Smooth muscle cell (in vitro differentiated cells): ENCODE measurements around the gene ELAPOR1. TPM values are rescaled to one million over a fixed set of nuclear protein-coding genes. Genes with fewer than 3 reads are reported as not detected.

Experiments
- DNase-seq: peaks from one replicate; lab custom pipeline; 2025; ENCODE audit not compliant: unreplicated experiment; lab: John Stamatoyannopoulos, UW
- H2AFZ ChIP-seq: fragments of 200-600 bp; sonication (generic); 2 replicates; pipeline ENCODE4 v1.6.0; 2016; ENCODE audit warnings: antibody characterized with exemption, low read depth, mild to moderate bottlenecking
- H3F3A ChIP-seq: fragments of 200-600 bp; sonication (generic); 2 replicates; pipeline ENCODE4 v1.6.0; 2017; ENCODE audit warnings: antibody characterized with exemption, low read depth
- H3K27ac ChIP-seq: fragments of 200-600 bp; sonication (generic); 2 replicates; pipeline ENCODE4 v1.5.1; 2016; ENCODE audit warnings: low read depth, mild to moderate bottlenecking
- H3K27me3 ChIP-seq: fragments of 200-600 bp; sonication (generic); 2 replicates; pipeline ENCODE4 v1.6.1; 2016; ENCODE audit warnings: low read depth, mild to moderate bottlenecking
- H3K36me3 ChIP-seq: fragments of 200-600 bp; sonication (generic); 2 replicates; pipeline ENCODE4 v1.5.1; 2016; ENCODE audit warnings: low read depth
- H3K4me1 ChIP-seq: fragments of 200-600 bp; sonication (generic); 2 replicates; pipeline ENCODE4 v1.5.1; 2016; ENCODE audit warnings: low read depth
- H3K4me2 ChIP-seq: fragments of 200-600 bp; sonication (generic); 2 replicates; pipeline ENCODE4 v1.6.0; 2016; ENCODE audit warnings: mild to moderate bottlenecking
- H3K4me3 ChIP-seq: fragments of 200-600 bp; sonication (generic); 2 replicates; pipeline ENCODE4 v1.5.1; 2016; ENCODE audit warnings: mild to moderate bottlenecking
- H3K79me2 ChIP-seq: fragments of 200-600 bp; sonication (generic); 2 replicates; pipeline ENCODE4 v1.6.0; 2016; ENCODE audit warnings: low read depth, mild to moderate bottlenecking
- H3K9ac ChIP-seq: fragments of 200-600 bp; sonication (generic); 2 replicates; pipeline ENCODE4 v1.6.0; 2016; ENCODE audit warnings: low read depth
- H3K9me3 ChIP-seq: fragments of 200-600 bp; sonication (generic); replicated peaks from 2 replicates; pipeline ENCODE4 v1.5.1; 2016; ENCODE audit warnings: low read depth
- H4K20me1 ChIP-seq: fragments of 200-600 bp; sonication (generic); 2 replicates; pipeline ENCODE4 v1.6.0; 2016; ENCODE audit warnings: low read depth
- CTCF ChIP-seq: fragments of 200-600 bp; sonication (generic); IDR thresholded peaks from 2 replicates; pipeline ENCODE4 v1.5.1; 2017; ENCODE audit warnings: borderline replicate concordance, mild to moderate bottlenecking, antibody characterized with exemption; ENCODE audit not compliant: insufficient read depth, poor library complexity, severe bottlenecking
- WGBS: methylation state at CpG from one replicate; pipeline ENCODE4 v1.1.7; 2016; ENCODE audit warnings: low lambda C conversion rate; 5-methylcytosine and 5-hydroxymethylcytosine counted together
- polyA plus RNA-seq: library from polyadenylated mRNA; unstranded; fragments of >200 nt; fragmentation: Nextera tagmentation; extraction: Ambion mirVana; gene quantifications from 2 replicates; pipeline ENCODE4 v1.2.1, GENCODE V29; 2016
- total RNA-seq: library from RNA; depleted of rRNA; stranded (reverse); fragments of >200 nt; gene quantifications from 2 replicates; pipeline ENCODE4 v1.2.3, GENCODE V29; 2014

ELAPOR1 gene
- total and polyA plus RNA-seq, 2 experiments from 2014 or later, result 3.5 TPM

GRCh38 chr1:109148987-109149561 lies 35.2 kb downstream of the ELAPOR1 start:
- H3F3A ChIP-seq, result no peaks in the 10 kb centered on the region
- no peak for TF ChIP-seq CTCF
- no peak for DNase-seq
- H3K4me3 ChIP-seq, result no peak overlapping the region
- H3K9ac ChIP-seq, result no peak overlapping the region
- WGBS, result 67% methylated on average over 10 of the region's 10 CpGs
- no peaks in the 10 kb centered on the region for H3K9me3 ChIP-seq
- H2AFZ ChIP-seq, result no peak overlapping the region
- no peaks in the 10 kb centered on the region for H3K79me2 ChIP-seq
- peaks cover 20% of the 10 kb centered on the region for H3K4me1 ChIP-seq
- no peaks in the 10 kb centered on the region for H3K27me3 ChIP-seq
- no peak overlapping the region for H3K4me2 ChIP-seq
- H3K27ac ChIP-seq, result no peak overlapping the region
- H4K20me1 ChIP-seq, result no peaks in the 10 kb centered on the region
- H3K36me3 ChIP-seq, result no peaks in the 10 kb centered on the region

- no peak overlapping the region for H2AFZ ChIP-seq
- H3K4me2 ChIP-seq, result no peak overlapping the region
- WGBS, result 83% methylated on average over 17 of the region's 17 CpGs
These were observed 36.1 kb downstream of the ELAPOR1 start for GRCh38 chr1:109149874-109150601.

GRCh38 chr1:109151146-109151990 lies 37.5 kb downstream of the ELAPOR1 start:
- H3K9ac ChIP-seq, result no peak overlapping the region
- no peak for DNase-seq
- H2AFZ ChIP-seq, result peak overlapping the region; percentile 99
- no peaks in the 10 kb centered on the region for H3K36me3 ChIP-seq
- H3K27me3 ChIP-seq, result no peaks in the 10 kb centered on the region
- H3K4me2 ChIP-seq, result peak overlapping the region; percentile 44
- no peak for TF ChIP-seq CTCF
- WGBS, result 74% methylated on average over 5 of the region's 5 CpGs
- H3K4me1 ChIP-seq, result peaks cover 20% of the 10 kb centered on the region
- H4K20me1 ChIP-seq, result no peaks in the 10 kb centered on the region
- H3K9me3 ChIP-seq, result no peaks in the 10 kb centered on the region
- H3K27ac ChIP-seq, result no peak overlapping the region
- H3F3A ChIP-seq, result no peaks in the 10 kb centered on the region
- no peak overlapping the region for H3K4me3 ChIP-seq
- no peaks in the 10 kb centered on the region for H3K79me2 ChIP-seq

More at GRCh38 chr1:109149874-109150601, 36.1 kb downstream of the ELAPOR1 start:
- H3K36me3 ChIP-seq, result no peaks in the 10 kb centered on the region
- no peak for TF ChIP-seq CTCF
- H3F3A ChIP-seq, result no peaks in the 10 kb centered on the region
- no peaks in the 10 kb centered on the region for H3K27me3 ChIP-seq
- peaks cover 20% of the 10 kb centered on the region for H3K4me1 ChIP-seq
- no peak overlapping the region for H3K9ac ChIP-seq
- no peaks in the 10 kb centered on the region for H3K9me3 ChIP-seq
- no peak overlapping the region for H3K4me3 ChIP-seq
- no peaks in the 10 kb centered on the region for H3K79me2 ChIP-seq
- DNase-seq, result no peak
- H4K20me1 ChIP-seq, result no peaks in the 10 kb centered on the region
- no peak overlapping the region for H3K27ac ChIP-seq
